PC-9 (cell line): Measurements from ENCODE around the gene LMX1B.

ENCODE experiments used
- EZH2 ChIP-seq: fragments of 200-600 bp; sonication (generic); IDR thresholded peaks from 2 replicates; pipeline ENCODE4 v1.8.0; 2017; ENCODE audit warnings: antibody characterized with exemption, low read depth
- TF ChIP-seq, protein P1 (sequence below): fragments of 200-600 bp; sonication (generic); conservative IDR thresholded peaks from 2 replicates; pipeline ENCODE4 v1.6.1; 2017; ENCODE audit warnings: mixed run types, antibody characterized with exemption, mild to moderate bottlenecking, moderate library complexity

DNA sequence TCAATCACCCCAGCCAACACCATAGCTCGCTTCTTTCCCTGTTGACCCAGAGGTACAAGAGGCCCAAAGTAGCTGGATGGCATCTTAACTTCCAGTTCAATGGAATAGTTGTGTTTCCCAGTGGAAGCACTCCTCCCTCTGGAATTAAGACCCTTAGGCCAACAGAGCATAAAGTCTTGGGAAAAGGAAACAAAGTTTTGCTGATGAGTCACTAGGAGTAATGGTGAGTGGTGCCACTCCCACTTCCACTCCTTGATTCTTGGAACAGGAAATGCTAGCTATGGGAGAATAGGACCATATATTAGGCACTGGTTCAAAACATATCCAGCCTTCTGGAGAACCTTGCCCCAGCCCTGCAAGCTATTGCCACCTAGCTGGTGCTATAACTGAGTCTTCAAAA is 44.7 kb upstream of the LMX1B start:
- TF ChIP-seq, protein P1, sequence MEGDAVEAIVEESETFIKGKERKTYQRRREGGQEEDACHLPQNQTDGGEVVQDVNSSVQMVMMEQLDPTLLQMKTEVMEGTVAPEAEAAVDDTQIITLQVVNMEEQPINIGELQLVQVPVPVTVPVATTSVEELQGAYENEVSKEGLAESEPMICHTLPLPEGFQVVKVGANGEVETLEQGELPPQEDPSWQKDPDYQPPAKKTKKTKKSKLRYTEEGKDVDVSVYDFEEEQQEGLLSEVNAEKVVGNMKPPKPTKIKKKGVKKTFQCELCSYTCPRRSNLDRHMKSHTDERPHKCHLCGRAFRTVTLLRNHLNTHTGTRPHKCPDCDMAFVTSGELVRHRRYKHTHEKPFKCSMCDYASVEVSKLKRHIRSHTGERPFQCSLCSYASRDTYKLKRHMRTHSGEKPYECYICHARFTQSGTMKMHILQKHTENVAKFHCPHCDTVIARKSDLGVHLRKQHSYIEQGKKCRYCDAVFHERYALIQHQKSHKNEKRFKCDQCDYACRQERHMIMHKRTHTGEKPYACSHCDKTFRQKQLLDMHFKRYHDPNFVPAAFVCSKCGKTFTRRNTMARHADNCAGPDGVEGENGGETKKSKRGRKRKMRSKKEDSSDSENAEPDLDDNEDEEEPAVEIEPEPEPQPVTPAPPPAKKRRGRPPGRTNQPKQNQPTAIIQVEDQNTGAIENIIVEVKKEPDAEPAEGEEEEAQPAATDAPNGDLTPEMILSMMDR: no peak
- TF ChIP-seq EZH2: no peak
